GM19372 (cell line): ENCODE measurements around the gene PRAMEF15.
"Not testable (repeated sequence)": the region's sequence is repeated elsewhere in the genome, so short reads cannot be mapped to it uniquely, and the experiment has no call there.

Experiments used
- ATAC-seq: cut with Tn5 transposase; IDR thresholded peaks from one replicate; pipeline ENCODE4 v1.9.1; 2021; ENCODE audit warnings: mild to moderate bottlenecking, low read depth, moderate library complexity; ENCODE audit not compliant: unreplicated experiment

The PRAMEF15 gene

GRCh38 chr1:13315281-13315680 is at the start of gene PRAMEF15:
Gene PRAMEF15 (plus strand): TSS chr1:13315581. CDS start chr1:13318408, 2,827 bp downstream.
- not testable (repeated sequence) for ATAC-seq

GRCh38 chr1:13277016-13277415 is 38.4 kb upstream of the PRAMEF15 start:
- ATAC-seq, result not testable (repeated sequence)

GRCh38 chr1:13279617-13280016 is 35.8 kb upstream of the PRAMEF15 start:
- not testable (repeated sequence) for ATAC-seq

- not testable (repeated sequence) for ATAC-seq
Measured at GRCh38 chr1:13285037-13285436, 30.3 kb upstream of the PRAMEF15 start, which contains the start of gene PRAMEF8. Gene PRAMEF8 (minus strand): TSS chr1:13285137. CDS start chr1:13284091, 1,046 bp downstream.

GRCh38 chr1:13289030-13289429 is 26.4 kb upstream of the PRAMEF15 start:
- not testable (repeated sequence) for ATAC-seq

GRCh38 chr1:13297216-13297931 is 18.0 kb upstream of the PRAMEF15 start:
- not testable (repeated sequence) for ATAC-seq

GRCh38 chr1:13298699-13299098 is 16.7 kb upstream of the PRAMEF15 start:
- not testable (repeated sequence) for ATAC-seq

- ATAC-seq, result not testable (repeated sequence)
Measured at GRCh38 chr1:13302197-13302596, 13.2 kb upstream of the PRAMEF15 start.

GRCh38 chr1:13303239-13303638 is 12.1 kb upstream of the PRAMEF15 start, which contains the start of gene PRAMEF33:
Gene PRAMEF33 (plus strand): TSS chr1:13303539. CDS start chr1:13305955, 2,416 bp downstream.
- not testable (repeated sequence) for ATAC-seq

- ATAC-seq, result not testable (repeated sequence)
Measured at GRCh38 chr1:13342496-13342895, 27.1 kb downstream of the PRAMEF15 start.

- ATAC-seq, result not testable (repeated sequence)
Measured at GRCh38 chr1:13347034-13347433, 31.7 kb downstream of the PRAMEF15 start, which contains the start of gene PRAMEF14. Gene PRAMEF14 (minus strand): TSS chr1:13347134. CDS start chr1:13345314, 1,820 bp downstream.

GRCh38 chr1:13353476-13353875 is 38.1 kb downstream of the PRAMEF15 start:
- not testable (repeated sequence) for ATAC-seq

GRCh38 chr1:13354475-13354874 is 39.1 kb downstream of the PRAMEF15 start:
- not testable (repeated sequence) for ATAC-seq

GRCh38 chr1:13356774-13357173 is 41.4 kb downstream of the PRAMEF15 start:
- not testable (repeated sequence) for ATAC-seq

GRCh38 chr1:13362364-13362763 is 47.0 kb downstream of the PRAMEF15 start:
- not testable (repeated sequence) for ATAC-seq

- ATAC-seq, result not testable (repeated sequence)
Measured at GRCh38 chr1:13364928-13365327, 49.5 kb downstream of the PRAMEF15 start.

GRCh38 chr1:13366536-13366935 is 51.2 kb downstream of the PRAMEF15 start:
- ATAC-seq, result not testable (repeated sequence)

GRCh38 chr1:13368544-13368943 is 53.2 kb downstream of the PRAMEF15 start:
- ATAC-seq, result not testable (repeated sequence)
